Activated CD8-positive, alpha-beta memory T cell treated with anti-CD3 and anti-CD28 coated beads, Interleukin-2, amount 50 U/mL, for 1 hour (primary cell): Measurements from ENCODE around the gene DLG5.

ENCODE experiments used
- DNase-seq: peaks from one replicate; pipeline ENCODE4 v3.0.0-alpha.2; 2020; ENCODE audit errors: extremely low read depth

The DLG5 gene

GRCh38 chr10:77820349-77820748 is 106.2 kb downstream of the DLG5 start:
- no peak for DNase-seq

DNA sequence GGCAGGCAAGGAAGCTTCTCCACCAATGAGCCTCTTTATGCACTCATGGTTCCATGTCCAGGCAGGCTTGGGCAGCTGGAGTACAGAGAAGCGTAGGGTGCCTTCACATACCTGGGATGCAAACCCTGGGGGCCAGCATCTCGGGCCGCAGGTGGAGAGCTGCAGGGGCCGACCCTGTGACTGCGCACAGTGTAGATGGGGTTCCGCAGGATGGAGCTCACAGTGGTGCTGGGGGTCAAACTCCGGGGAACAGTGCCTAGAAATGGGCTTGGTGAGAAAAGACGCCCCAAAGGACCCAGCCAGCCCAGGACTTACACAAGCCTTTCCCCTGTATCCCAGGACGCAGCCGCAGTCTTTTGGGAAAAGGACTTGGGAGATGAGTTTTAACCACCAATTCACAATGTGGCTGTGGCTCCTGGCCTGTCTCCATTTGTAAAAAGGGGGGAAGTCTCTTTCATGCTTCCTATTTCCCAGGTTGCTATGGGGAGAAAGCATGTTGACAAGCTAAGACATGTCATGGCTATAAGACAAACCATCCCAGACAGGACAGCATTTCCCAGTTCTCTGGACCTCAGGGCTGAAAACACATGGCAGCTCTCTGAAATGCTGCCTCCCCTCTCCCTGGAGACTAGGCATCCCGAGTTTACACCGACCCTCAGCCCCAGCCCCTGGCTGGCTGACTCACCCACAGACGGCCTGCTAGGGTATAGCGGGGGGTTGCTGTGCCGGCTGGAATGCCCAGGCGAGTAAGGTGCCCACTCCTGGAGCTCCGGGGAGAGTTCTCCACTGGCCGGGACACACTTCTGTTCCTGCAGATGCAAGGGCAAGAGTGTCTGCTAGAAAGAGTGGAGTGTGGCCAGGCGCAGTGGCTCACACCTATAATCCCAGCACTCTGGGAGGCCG is 107.1 kb downstream of the DLG5 start:
- DNase-seq: no peak

- no peak for DNase-seq
These were observed 108.2 kb downstream of the DLG5 start for GRCh38 chr10:77818378-77818777.

- no peak for DNase-seq
These were observed 109.0 kb downstream of the DLG5 start for GRCh38 chr10:77817541-77817940.

GRCh38 chr10:77816311-77816710 is 110.2 kb downstream of the DLG5 start:
- no peak for DNase-seq

DNA sequence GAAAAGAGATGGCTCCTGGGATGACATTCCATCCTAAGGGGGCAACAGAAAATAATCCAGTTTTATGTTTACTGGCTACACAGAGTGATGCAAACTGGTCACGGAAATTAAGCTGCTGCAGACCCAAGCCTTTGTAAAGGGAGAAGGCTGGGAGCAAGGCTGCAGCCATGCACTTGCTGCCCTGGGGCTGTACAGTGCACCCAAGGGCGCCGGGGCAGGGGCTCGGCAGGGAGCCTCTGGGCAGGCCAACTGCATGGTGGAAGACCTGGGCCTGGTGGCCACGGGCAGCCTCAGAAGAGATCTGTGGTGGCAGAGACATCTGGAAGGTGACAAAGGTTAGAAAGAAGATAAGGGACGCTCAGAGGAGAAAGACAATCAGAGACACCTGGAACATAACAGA is 113.8 kb downstream of the DLG5 start:
- DNase-seq: no peak

GRCh38 chr10:77811831-77812430 is 114.6 kb downstream of the DLG5 start:
- DNase-seq: no peak

DNA sequence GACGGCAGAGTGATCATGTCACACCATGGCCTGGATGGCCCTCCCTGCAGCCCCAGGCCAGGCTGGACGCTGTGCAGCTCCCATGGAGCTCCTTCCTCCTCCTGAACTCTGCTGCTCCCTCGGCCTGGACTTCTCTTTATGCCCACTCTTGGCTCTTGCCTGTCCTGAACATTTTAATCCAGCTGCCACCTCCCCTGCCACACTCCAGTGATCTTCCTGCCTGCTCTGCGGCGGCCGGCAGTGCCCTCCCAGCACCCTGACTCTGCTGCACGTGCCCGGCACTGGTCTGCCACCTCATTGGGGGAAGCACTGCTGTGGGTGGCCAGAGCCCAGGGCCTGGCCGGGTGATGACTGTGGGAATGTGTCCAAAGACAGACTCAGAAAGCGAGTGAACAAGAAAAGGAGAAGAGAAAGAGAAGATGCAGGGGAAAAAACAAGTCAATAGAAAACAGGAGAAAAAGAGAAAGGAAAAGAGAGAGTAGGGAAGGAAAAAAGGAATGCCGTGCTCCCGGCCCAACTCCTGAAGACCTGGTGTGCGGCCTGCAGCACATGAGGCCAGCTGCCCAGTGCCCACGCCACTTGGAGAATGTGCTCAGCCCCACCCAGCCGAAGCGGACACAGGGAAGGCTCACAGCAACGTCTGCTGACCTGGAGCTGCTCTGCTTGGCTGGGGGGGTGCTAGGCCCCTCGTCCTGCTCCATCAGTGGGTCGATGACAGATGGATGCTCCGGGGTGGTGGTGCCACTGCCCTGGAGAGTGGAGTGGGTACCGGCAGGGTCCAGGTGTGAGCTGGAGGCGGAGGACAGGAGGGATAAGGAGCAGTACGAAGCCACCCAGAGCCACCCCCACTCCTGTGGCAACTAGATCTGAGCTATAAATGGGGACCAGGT is 115.9 kb downstream of the DLG5 start:
- no peak for DNase-seq

- no peak for DNase-seq
These were observed 117.2 kb downstream of the DLG5 start for GRCh38 chr10:77809336-77809735.

DNA sequence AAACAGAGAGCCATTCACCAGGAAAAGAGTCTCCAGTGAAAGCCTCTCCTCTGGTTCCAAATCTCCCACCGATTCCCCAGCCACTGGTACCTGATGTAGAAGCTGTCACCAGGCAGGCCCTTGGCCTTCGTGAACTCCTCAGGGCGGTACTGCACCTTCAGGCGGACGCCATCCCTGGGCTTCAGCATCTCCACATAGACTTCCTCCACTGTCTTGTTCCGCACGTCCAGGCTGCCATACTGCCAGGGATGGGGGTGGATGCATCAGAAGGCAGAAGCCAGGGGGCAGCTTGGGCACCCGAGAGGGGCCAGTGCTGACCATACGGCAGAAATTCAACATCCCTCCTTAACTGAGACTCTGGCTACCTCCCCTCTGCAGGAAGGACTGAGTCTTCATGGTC is 118.8 kb downstream of the DLG5 start:
- DNase-seq: no peak

DNA sequence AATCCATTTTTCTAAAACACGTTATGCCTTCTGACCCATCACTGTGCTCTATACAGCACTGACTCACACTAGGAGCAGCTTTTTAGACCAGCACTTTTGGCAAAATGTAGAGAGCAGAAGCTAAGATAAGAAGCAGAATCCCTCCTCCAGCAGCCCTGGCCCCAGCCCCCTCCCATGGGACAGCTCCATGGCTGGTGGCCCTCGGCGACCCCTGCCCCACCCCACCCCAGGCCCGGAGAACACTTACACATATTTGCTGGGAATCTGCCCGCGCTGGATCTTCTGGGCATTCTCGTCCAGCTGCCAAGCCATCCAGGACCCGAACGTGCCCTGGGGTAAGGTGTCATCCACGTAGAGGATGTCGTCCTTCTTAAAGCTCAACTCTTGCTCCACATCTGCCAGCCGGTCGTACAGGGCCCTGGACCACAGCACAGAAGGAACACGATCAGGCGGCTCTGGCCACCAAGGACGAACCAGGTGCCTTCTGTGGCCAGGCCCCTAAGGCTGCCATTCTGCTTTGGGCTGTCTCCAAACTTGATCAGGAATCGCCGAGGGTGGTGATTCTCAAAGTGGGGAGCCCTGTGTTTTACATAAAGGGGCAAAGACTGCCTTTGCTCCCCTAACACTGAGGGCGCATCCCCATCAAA is 119.9 kb downstream of the DLG5 start:
- DNase-seq: no peak

GRCh38 chr10:77805676-77806075 is 120.9 kb downstream of the DLG5 start:
- DNase-seq: no peak

DNA sequence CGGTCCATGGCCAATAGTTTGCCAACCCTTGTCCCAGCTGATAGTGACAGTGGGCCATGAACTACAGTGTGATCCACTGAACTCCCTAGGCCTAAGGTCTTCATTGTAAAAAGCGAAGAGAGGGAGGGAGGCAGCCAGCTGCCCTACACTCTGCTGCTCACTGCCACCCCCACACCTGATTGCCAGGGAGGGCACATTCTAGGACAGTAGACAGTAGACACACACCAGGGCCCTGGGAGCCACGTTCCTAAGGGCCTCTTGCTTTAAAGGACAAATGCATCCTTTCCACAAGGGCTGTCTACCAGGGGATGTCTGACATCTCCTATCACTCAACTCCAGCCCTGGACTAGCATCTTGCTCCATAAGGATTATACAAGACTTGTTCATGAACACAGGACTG is 122.2 kb downstream of the DLG5 start:
- DNase-seq: no peak

DNA sequence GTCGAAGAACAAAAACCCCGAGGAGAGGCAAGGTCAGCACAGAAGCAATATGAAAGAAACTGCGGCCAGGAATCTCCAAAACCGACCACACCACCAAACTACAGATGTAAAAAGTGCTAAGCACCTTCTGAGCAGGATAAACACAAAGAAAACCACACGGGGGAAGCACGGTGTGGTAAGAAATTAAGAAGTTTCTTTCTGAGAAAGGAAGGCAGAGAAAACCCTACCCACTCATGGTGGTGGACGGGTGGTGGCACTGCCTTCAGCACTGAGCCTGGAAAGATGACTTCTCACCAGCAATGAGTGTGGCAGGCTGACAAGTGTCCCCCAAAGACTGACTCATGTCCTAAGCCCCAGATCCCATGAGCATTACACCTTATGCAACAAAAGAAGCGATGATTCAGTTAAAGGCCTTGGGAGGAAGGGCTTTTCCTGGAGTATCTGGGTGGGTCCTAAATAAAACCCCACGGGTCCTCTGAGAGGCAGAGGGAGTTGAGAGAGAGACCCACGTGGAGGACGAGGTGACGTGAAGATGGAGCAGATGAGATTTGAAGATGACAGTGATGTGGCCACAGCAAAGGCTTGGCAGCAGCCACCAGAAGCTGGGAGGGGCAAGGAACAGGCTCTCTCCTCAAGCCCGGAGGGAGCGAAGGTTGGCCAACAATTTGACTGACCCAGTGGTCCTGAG is 124.9 kb downstream of the DLG5 start:
- no peak for DNase-seq

DNA sequence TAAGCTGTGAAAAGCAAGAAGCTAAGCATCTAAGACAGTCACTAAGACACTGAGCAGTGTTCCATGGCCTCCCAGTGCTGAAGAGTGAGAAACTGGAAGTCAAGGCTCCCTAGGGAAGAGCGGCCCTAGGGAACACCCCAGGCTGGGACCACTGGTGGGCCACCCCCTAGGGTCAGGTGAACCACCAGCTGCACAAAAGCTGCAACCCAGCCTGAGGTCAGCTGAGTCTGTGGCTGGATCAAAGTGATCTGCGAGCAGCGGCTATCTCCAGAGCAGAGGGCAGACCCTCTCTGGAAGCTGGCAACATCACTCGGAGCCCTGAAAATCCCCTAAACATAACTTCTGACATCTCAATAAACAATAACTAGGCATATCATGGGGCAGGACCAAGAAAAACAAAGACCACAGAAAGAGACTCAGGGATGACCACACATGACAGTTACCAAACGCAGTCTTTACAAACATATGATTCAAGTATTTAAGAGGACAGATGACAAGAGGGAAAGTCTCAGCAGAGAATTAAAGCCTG is 125.8 kb downstream of the DLG5 start:
- no peak for DNase-seq

- no peak for DNase-seq
These were observed 126.2 kb downstream of the DLG5 start for GRCh38 chr10:77800320-77800719.

- no peak for DNase-seq
These were observed 127.2 kb downstream of the DLG5 start for GRCh38 chr10:77799352-77799751.

DNA sequence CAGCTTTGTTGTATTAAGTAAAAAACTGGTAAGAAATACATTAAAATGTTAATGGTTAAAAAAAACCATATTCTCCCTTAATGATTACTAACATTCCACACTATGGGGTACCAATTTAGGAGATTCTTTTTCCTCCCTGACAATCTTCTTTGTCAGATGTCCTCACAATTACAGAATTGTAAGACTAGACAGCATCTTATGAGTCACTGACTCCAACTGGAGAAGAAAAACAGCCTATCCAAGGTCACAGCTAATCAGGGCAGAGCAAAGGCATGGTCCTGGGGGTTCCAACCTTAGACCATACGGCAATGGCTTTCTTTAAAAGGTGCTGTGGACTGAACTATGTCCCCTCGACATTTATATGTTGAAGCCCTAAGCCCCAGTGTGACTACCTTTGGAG is 127.6 kb downstream of the DLG5 start:
- no peak for DNase-seq

DNA sequence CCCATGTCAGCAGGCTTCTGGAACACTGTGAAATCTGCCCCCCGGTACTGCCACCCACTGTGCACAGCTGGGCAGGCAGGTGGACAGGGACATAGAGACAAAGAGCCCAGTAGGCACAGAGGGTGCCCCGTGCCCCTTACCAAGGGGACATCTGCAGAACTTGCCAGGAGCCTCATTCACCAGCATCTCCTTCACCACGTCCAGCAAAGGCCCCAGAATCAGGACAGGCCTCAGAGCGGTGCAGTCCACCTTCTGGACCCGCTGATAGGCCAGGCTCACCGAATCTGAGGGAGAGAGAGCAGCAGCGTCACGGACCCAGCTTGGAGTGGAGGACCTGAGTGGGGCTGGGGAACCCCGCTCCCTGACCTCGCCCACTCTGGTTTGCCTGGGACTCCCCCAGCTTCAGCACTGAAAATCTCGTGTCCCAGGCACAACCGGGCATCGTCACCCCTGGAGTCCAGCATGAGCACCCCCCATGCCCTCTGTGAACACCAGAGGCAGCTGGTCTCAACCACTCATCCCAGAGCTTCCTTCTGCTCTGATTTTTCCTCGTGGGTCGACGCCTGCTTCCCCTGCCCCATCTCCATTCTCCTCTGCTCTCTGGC is 130.1 kb downstream of the DLG5 start:
- no peak for DNase-seq

DNA sequence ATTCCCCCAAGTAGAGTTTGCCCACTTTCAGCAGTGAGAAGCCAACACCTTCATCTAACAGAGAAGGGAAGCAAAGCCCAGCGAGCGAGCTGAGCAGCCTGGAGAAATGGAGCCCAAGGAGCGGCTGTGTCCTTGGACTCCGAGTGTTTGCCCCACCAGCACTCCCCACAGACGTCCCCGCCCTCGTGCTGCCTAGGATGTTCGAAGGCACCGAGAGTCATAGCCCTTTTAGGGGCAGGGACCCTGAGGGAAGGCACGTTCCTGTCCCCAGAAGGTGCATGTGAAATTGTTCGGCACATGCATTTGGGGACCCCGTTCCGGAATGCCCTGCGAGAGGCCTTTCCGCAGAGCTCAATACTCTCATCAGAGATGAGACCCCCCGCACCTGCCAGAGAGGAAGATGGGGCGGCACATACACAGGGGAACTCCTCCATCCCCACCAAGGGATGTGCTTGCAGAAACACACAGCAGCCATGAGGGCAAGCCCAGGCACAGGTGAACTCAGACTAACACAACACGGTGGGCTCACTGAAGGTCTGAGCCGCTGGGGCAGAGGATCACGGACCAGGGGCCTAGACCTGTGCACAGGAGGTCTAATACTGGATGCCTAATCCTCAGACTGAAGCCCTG is 131.0 kb downstream of the DLG5 start:
- DNase-seq: no peak
